Sciatic nerve (tissue), 2 donors: Measurements from ENCODE around the gene MGME1. TPM values are rescaled to one million over a fixed set of nuclear protein-coding genes. Genes with fewer than 3 reads are reported as not detected.
"Not testable (repeated sequence)": the region's sequence is repeated elsewhere in the genome, so short reads cannot be mapped to it uniquely, and the experiment has no call there.

Experiments
- ATAC-seq: fragments of 200-7000 bp; cut with Tn5 transposase; one replicate; pipeline ENCODE4 v1.9.1; 2020; ENCODE audit warnings: mild to moderate bottlenecking, moderate library complexity
- DNase-seq: peaks from one replicate; pipeline ENCODE4 v3.0.0-alpha.2; 2020; ENCODE audit warnings: low spot score
- intact Hi-C: fragments of 100-400 bp; cut with DNase I; formaldehyde crosslinking; loops from one replicate; pipeline ENCODE4 v1.14.2; 2022
- total RNA-seq: library from RNA; stranded (reverse); fragmentation: NEBNext Ultra II Directional; extraction: Animal tissue kit (Norgen Biotek cat#: 25700); gene quantifications from one replicate; pipeline ENCODE4 v1.2.1, GENCODE V29; 2021
- donor health status: DM: no; HTN: no; CAD: no.
- donor health status: DM: no; HTN: no; CAD: no.

The MGME1 gene
- total RNA-seq, 1 donor from 2014 or later: 8.7 TPM

- no peak for ATAC-seq
- DNase-seq: no peak
- intact Hi-C loops: no loop called here
Measured at GRCh38 chr20:17957505-17958363, 11.1 kb upstream of the MGME1 start.

- ATAC-seq: no peak
- intact Hi-C loops: no loop called here
- DNase-seq: no peak
Measured at GRCh38 chr20:17958373-17959256, 10.2 kb upstream of the MGME1 start.

GRCh38 chr20:17959257-17959627 is 9.6 kb upstream of the MGME1 start:
- intact Hi-C loops: no loop called here
- no peak for DNase-seq
- ATAC-seq: no peak

- ATAC-seq, DNase-seq, intact Hi-C loops: not testable (repeated sequence)
Measured at GRCh38 chr20:17960400-17960885, 8.4 kb upstream of the MGME1 start.

- DNase-seq (no peak), ATAC-seq (peak; percentile 29)
Measured at GRCh38 chr20:17960927-17961586, 7.8 kb upstream of the MGME1 start.

GRCh38 chr20:17961587-17961940 is 7.3 kb upstream of the MGME1 start:
- ATAC-seq (no peak), DNase-seq (no peak)
- intact Hi-C loops: no loop called here

More at GRCh38 chr20:17960927-17961586, 7.8 kb upstream of the MGME1 start:
- intact Hi-C loops: no loop called here

GRCh38 chr20:17963114-17963897 is 5.5 kb upstream of the MGME1 start:
- intact Hi-C loops: no loop called here

GRCh38 chr20:17964073-17964472 is 4.7 kb upstream of the MGME1 start:
- intact Hi-C loops: no loop called here
- no peak for ATAC-seq

More at GRCh38 chr20:17963114-17963897, 5.5 kb upstream of the MGME1 start:
- no peak for DNase-seq
- no peak for ATAC-seq

GRCh38 chr20:17964632-17965031 is 4.2 kb upstream of the MGME1 start:
- no peak for DNase-seq
- no peak for ATAC-seq
- intact Hi-C loops: no loop called here

More at GRCh38 chr20:17964073-17964472, 4.7 kb upstream of the MGME1 start:
- no peak for DNase-seq

GRCh38 chr20:17965042-17965697 is 3.6 kb upstream of the MGME1 start:
- no peak for ATAC-seq
- intact Hi-C loops: no loop called here
- no peak for DNase-seq

GRCh38 chr20:17966432-17967310 is 2.1 kb upstream of the MGME1 start:
- no peak for DNase-seq
- intact Hi-C loops: no loop called here
- no peak for ATAC-seq

GRCh38 chr20:17967521-17968365 is 1.1 kb upstream of the MGME1 start:
- no peak for ATAC-seq
- no peak for DNase-seq
- intact Hi-C loops: no loop called here

GRCh38 chr20:17969278-17969883 is 563 bp downstream of the MGME1 start:
- DNase-seq (no peak), ATAC-seq (peak; percentile 2)
- intact Hi-C loops: no loop called here

GRCh38 chr20:17969884-17970409 is 1.1 kb downstream of the MGME1 start:
- ATAC-seq (no peak), DNase-seq (peak; percentile 65)
- intact Hi-C loops: no loop called here

GRCh38 chr20:17971300-17972013 is 2.6 kb downstream of the MGME1 start:
- DNase-seq: no peak
- intact Hi-C loops: no loop called here
- ATAC-seq: no peak
